Germinal center (tissue), 1 donor: ENCODE data around the gene WIZ.

Source experiments
- DNase-seq: peaks from one replicate; pipeline ENCODE4 v3.0.0; 2012; ENCODE audit warnings: mixed read lengths, low spot score

Gene WIZ

DNA sequence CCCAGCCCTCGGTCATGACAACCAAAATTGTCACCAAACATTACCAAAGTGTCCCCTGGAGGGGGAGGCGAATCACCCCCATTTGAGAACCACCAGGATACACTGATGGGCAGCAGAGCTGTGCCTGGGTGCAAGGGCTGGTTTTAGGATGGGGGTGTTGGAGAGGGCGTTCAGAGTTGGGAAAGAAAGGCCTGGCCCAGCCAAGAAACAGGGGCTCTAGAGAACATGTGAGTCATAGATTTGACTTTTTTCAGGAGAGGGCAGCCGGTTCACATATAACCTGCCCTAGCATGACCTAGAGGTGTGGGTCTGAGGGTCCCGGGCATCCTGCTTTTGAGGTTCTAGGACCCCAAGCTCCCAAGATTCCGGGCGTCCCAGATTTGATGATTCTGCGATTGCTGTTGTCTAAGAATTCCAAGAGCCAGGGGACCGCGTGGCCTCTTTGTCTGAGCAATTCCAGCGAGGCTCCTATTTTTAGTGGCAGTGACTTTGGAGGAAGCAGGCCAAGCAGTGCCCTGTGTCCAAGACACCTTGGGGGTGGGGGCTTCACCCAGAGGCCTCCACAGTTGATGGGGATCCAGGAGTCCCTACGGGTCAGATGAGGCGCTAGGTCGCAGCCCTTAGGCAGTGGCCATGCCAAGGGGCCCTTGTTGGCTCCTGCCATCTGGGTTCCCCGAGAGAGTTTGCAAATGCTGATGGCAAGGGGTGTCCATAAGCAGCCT lies 5.1 kb downstream of the WIZ start:
- DNase-seq, result no peak

DNA sequence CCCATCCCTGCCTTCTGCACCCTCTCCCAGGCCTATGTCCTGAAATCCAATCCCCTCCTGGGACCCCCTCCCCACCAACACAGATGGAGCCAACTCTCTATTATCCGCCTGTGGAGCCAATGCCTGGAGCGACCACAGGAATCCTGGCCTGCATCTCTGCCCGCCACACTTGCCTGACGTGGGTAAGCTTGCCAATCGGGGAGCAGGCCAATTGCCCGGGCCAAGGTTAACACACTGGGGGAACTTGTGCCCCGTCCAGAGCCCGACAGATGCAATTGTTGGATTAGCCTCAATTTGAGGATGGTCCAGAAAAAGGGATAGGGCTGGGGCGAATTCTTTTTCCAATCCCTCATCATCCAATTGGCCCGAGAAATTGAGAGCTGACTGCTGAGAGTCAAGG lies 5.9 kb downstream of the WIZ start:
- no peak for DNase-seq

DNA sequence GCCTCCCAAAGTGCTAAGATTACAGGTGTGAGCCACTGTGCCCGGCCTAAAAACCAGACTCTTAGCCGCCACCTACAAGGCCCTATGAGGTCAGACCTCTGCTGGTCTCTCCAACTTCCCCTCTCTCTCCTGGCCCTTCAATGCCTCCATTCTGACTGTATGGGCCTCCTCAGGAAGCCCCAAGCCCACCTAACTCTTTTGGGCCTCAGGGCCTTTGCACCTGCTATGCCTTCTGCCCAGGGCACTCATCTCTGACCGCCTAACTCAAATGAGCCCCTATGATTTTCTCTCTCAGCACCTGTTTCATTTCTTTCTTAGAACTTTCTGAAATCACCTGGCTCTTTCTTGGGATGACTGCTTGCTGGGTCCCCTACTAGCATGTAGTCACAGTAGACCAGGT lies 6.4 kb downstream of the WIZ start:
- no peak for DNase-seq

DNA sequence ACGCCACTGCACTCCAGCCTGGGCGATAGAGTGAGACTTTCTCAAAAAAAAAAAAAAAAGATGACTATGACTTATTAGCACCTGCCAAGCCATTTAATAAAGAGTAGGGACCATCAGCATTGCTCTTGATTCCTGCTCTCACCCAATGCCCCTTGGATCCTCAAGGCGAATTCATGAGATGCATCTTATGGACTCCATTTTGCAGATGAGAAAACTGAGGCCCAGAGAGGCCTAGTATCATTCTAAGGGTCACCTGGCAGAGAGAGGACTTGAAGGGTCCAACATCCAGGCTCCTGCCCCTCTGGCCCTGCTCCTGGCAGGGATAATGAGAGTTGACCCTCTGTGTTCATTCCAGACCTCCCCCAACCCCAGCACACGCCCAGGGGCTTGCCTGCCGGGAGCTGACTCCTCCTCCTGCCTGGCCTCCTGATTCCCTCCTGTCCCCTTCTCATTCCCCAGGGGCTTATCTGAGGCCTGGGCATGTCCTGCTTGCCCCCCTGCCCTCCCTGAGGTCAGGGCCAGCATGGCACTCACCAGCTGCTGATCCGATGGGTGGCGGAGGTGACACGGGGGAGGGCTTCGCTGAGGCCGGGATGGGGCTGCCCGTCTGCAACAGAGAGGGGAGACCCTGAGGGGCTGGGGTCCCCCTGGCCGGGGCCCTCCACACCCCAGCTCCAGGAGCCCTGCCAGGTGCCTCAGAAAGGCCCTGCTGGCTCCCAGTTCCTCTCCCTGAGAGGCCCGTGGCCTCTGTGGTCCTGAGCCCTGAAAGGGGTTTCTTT lies 7.4 kb downstream of the WIZ start:
- no peak for DNase-seq

DNA sequence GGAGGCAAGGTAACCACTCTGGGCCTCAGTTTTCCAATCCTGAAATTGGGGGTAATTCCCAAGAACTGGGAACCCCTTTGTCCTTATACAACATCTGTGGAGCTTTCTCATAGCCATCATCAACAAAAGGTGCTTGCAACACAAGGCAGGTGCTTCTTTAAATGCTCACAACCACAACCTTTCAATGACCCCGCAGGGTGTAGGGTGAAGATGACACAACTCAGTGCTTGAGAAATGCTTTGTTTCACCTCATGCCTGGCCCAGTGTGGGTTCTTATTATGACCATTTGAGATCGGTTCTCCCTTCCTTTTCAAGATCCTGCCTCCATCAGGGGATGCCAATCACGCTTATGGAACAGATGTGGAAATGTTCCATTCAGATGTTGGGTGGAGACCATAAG lies 8.4 kb downstream of the WIZ start:
- DNase-seq, result no peak

DNA sequence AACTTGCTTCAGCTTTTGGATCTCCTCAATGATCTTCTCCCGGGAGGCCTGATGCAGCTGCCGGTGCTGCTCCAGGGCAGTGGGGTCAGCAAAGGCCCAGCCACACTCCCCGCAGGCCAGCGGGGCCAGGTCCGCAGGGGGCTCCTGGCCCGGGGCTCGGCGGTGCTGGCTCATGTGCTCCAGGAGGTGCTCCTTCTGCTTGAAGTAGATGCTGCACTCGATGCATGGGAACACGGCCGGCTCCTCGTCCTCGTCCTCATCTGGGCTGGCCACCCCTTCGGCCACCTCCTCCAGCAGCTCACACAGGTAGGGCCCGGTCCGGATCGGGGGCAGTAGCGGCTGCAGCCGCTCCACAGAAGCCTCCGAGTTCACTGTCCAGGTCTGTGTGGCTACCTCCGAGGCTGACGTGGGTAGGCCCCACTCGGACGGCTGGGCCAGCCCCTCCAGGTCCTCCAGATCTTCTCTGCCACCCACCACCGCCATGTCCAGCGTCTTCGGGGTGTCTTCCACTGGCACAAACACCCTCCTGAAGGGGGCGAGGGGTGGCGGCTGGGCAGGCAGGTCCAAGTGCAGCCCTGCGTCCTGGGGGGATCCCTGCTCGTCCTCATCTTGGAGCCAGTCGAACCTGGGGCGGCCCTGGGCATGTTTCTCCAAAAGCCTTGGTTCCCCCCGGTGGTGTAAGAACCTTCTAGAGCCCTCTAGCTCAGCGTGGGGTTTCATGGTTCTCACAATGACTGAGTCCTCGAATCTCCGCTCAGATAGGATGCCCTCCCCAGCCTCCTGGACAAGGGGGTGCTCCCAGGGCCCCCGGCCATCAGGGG lies 9.7 kb downstream of the WIZ start:
- DNase-seq, result no peak

DNA sequence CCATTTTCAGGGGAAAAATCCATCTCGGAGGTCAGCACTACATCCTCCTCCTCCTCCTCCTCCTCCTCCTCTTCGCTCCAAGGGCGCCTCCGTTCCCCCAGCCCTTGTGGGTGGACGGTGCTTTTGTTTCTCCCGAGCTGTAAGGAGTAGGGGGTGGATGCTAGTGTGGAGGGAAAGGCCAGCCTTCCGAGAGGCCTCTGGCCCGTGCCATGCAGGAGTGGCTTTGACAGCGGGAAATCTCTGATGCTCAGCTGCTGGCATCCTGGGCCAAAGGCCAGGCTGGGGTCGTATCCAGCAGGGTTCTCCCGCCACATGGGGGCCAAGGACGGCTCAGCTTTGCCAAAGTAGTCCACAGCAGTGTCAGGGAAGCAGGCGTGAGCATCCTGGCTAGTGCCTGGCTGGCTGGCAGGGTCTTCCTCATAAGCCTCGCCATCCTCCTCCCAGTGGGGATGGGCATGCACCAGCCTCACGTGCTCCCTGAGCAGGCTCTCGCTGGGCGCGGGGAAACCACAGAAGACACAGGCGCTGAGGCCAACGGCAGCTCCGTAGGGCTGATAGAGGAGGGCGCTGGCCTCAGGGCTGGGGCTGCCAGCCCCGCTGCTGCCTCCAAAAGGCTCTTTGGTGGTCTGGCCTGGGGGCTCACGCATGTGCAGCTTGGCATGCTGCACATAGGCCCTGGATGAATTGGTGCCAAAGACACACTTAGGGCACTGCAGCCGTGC lies 10.5 kb downstream of the WIZ start:
- DNase-seq, result no peak

DNA sequence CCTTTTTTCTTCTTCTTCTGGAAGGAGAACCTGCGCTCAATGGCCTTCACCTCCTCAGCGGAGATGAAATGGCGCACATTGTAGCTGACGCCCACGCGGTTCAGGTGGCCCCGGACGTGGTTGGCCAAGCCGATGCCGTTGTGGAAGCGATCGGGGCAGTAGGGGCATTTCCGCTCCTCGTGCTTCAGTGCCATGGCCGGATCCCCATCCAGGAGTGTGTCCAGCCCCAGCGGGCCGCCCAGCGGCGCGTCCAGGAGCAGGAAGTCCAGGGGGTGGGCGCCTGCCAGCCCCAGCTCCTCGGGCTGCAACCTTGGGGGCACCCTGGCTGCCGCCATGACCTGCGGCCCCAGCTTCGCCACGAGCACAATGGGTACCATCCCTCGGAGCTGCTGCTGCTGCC lies 11.2 kb downstream of the WIZ start:
- DNase-seq, result no peak

DNA sequence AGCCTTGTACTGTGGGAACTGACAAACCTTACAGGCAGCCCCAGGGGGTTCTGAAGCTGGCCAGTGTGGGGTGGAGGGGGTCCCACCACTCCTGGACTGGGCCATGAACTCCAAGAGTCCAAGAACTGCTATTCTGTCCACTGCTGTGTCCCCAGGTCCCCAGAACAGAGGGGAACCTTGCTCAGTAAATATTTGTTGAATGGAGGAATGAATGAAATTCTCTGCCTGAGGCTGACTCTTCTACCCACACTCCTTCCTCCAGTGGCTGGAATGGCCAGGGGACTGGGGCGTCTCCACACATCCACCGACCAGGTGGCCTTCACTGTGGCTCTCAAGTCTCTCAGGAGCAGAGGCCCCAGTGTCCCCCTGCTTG lies 11.6 kb downstream of the WIZ start:
- DNase-seq, result no peak

DNA sequence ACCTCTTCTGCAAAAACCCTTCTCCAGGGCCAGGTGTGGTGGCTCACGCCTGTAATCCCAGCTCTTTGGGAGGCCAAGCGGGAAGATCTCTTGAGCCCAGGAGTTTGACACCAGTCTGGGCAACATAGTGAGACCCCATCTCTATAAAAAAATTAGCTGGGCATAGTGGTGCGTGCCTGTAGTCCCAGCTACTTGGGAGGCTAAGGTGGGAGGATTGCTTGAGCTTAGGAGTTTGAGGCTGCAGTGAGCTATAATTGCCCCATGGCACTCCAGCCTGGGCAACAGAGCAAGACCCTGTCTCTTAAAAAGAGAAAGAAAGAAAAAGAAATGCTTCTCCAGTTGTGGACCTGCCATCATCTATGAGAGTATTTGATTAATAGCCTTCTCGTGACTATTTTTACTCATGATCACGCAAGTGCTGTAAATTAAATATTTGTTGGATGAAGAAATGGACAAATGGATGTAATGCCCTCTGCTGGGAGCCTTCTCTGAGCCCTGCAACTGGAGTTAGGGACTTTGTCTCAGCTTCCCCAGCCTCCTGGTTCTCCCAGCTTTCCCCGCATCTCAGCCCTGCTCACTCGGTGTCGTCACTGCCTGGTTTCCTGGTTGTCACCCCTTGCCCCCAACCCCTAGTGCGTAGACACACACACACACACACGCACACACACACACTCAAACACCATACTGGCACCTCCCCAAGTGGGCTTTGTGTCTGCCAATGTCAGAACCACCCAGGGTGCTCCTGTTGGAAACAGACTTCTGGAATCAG lies 12.2 kb downstream of the WIZ start:
- DNase-seq, result no peak

DNA sequence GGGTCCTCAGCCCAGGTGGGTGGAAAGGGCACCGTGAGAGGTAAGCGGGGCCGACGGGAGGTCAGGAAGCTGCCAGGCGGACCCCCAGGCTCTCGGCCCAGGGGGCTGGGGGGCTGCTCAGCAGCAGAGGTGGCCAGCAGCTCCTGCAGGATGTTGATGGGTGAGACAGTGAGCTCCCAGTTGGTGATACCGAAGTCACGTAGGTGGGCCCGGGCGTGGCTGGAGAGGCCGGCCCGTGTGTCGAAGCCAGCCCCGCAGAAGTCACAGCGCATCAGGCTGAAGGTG lies 13.0 kb downstream of the WIZ start:
- no peak for DNase-seq

DNA sequence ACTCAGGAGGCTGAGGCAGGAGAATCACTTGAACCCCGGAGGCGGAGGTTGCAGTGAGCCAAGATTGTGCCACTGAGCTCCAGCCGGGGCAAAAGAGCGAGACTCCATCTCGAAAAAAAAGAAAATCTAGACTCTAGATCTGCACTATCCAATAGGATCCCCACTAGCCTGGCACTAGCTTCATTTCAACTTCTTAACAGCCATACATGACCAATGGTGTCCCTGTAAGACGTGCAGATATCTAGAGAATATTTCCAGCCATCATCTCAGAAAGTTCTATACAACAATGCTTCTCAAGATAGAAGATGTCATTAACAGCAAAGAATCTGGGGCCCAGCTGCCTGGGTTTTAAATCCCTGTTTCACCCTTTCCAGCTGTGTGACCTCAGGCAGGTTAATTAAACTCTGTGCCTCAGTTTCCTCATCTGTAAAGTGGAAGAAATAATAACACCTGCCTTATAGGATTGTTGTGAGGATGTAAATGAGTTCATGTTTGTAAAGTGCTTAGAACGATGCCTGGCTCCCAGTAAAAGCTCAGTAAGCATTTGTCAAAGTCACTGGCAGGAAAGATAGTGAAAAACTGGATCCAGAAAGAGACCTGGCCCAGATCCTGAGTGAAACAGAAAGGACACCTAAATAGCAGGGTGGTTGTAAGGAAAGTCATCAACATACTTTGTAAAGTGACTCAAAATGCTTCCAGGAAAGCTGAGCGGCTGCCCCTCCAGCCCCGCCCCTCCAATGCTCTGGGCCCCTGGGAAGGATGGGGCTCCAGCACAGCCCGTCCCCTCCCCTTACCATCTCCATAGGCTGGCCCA lies 13.5 kb downstream of the WIZ start:
- DNase-seq, result no peak

DNA sequence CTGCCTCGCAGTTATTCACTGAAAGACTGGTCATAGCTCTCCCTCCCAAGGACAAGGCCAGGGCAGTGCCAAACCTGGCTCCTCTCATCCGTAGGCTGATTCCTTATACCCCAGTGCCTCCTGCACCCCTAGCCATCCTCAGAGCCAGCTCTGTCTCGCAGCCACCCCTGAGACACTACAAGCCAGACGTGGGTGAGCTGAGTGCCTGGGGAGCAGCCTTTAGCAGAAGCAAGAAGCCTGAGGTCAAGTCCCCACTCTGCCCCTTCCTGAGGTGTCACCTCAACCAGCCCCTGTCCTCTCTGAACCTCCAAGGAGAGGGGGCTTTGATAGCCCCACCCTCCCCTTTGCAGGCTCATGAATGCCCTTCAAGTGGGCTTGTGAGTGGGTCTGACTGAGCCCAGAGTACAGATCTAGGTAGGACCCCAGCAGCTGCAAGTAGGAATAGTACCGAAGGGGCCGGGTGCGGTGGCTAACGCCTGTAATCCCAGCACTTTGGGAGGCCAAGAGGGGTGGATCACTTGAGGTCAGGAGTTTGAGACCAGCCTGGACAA lies 16.2 kb downstream of the WIZ start:
- no peak for DNase-seq

DNA sequence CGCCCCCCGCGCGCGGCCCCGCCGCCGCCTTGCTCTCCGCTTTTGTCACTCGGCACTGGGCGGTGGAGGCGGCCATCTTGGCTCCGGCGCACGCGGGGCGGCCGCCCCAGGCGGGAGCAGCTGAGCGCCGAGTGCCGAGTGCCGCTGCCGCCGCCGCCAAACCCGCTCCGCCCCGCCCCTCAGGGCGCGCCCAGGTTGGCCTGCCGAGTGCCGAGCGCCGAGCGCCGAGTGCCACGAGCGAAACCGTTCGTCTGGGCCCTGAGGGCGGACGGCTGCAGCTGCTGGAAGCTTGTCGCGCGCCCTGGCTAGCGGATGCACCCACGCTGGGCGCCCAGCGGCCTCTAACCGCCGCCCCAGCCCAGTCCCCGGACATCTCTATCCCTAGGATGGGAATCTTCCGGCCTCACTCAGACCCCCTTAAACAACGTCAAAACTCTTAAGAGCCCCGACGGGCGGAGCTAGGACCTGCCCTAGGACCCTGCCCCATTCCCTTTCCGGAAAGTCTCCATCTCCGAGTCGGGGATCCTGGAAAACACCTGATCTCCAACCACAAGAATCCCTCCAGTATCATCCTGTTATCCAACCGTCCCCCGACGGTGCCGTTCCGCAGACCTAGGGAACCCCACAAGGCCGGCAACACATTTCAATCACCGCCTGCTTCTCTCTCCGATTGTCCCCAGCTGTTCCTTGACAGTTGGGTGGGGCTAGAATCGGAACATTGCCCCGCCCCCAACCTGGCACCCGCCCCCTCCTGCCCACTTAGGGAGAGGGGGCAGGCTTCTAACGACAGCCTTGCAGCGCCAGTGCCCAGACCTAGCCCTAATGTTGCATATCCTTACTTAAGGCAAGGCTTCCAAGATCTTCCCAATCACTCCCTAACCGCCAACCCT lies 16.9 kb downstream of the WIZ start:
- peak; percentile 98 for DNase-seq

DNA sequence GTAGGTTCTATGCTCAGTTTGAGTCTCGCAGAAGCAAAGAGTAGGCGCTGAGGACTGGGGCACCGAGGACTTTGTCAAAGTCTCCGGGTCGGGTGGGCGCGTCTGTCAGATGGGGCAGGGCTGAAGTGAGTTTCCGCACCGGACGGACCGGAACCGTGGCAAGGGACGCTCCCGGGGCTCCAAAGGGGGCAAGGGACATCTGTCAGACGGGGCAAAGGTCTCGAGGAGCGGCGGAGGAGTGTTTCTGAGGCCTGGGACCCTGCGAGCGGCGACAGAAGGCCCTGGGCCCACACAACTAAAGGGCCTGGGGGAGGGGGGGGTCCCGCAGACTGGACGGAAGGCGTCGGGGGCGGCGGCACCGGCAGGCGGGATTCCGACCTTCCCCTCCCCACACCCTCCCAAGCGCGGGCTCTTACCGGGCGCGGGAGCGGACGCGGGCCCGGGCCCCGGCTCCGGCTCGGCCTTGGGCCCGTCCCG lies 17.7 kb downstream of the WIZ start:
- peak; percentile 43 for DNase-seq

DNA sequence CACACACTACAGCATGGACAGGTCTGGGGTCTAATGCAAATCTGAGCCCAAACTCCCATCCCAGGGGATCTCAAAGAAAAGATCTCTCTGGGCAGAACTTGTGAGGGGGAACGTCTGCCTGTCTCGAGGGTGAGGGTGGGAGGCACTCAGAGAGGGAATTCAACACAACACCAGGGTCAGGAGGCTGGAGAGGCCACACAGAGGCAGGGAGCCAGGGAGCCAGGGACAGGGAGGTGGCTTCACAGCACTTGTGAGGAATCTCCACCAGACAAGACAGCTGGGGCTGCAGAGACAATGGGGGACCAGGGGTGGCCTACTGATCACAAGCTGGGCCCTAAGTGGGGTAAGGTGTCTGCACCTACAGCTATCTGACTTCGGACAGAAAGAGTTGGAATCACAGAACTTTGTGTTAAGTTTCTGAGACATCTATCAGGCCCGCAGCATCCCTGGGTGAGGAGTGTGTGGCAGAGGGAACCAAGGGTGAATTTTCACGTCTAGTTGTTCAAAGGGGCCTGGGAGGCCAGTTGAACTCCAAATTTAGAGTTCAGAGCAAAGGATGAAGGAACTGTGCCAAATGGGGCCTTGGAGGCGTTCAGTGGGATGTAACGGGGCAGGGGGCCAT lies 18.2 kb downstream of the WIZ start:
- DNase-seq, result no peak

DNA sequence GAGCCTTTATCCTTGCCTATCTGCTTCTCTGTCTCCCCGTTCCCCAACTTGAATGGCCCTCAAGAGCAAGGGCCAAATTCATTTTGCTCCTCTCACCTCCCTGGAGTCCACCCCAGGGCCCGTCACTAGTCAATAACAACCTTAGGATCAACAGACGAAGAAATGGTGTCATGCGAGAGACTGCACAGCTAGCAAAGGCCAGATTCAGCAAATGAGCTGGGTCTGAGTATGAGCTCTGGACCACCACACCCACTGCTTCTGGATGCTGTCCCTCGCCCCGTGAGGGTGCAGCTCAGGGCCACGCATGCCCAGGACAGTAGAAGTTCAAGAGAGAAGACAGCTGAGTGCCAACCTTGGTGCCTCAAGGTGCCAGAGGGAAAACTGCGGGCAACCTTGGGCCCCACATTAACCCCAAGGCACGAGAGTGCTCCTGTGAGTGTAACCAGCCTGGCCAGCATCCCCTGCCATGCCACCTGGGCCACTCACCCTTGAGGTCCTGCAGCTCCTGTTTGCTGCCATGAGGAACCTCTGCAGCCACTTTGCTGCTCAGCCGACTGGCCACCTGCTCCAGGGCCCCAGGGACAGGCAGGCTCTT lies 19.1 kb downstream of the WIZ start:
- no peak for DNase-seq

DNA sequence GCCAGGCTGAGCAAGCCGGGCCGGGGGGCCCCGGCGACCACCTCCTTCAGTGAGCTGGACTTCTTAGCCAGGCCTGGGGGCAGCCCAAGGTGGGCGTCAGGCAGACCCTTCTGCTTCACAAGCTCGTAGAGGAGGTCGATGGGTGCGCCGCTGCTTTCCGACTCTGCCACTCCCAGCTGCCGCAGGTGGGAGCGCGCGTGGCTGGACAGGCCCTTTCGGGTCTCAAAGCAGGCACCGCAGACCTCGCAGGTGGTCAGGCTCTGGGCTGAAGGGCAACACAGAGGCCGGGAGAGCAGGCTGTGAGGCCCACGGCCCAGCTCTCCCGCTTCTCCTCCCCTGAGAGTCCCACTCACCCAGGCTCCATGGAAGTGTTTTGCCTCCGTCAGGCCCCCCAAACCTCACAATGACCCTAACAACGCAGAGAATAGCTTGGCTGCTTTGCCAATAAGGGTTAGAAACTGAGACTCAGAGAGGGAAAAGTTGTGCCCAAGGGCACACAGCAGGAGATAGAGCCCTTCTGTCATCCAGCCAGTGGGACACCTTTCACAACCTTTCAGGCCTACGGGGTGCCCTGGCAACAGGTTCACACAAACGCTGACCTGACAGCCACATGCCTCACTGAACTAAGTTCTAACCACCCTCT lies 19.8 kb downstream of the WIZ start:
- no peak for DNase-seq
